ENCODE data around the gene DCTN3.

The DCTN3 gene

GRCh38 chr9:34652602-34653000 is 32.3 kb upstream of the DCTN3 start:
- no peak for TF ChIP-seq CTCF (IDR thresholded peaks at IDR 0.05; ENCODE audit: borderline replicate concordance, insufficient read depth, low read depth, low read length)
- no peak overlapping the region for H3K4me3 ChIP-seq (ENCODE audit: low read depth, low read length)

GRCh38 chr9:34651876-34652601 is 31.7 kb upstream of the DCTN3 start, which contains the start of gene IL11RA:
IL11RA (plus strand) TSS chr9:34652185; CDS start chr9:34655218, 3,033 bp downstream.
- H3K4me3 ChIP-seq (ENCODE audit: low read depth, low read length) = no peak within 1 kb of the TSS
- TF ChIP-seq CTCF (IDR thresholded peaks at IDR 0.05; ENCODE audit: borderline replicate concordance, insufficient read depth, low read depth, low read length) = no peak

- TF ChIP-seq CTCF (IDR thresholded peaks at IDR 0.05; ENCODE audit: borderline replicate concordance, insufficient read depth, low read depth, low read length) = no peak
- no peak overlapping the region for H3K4me3 ChIP-seq (ENCODE audit: low read depth, low read length)
Observed at GRCh38 chr9:34651321-34651720, 31.0 kb upstream of the DCTN3 start.

GRCh38 chr9:34650816-34651215 is 30.5 kb upstream of the DCTN3 start:
- TF ChIP-seq CTCF (IDR thresholded peaks at IDR 0.05; ENCODE audit: borderline replicate concordance, insufficient read depth, low read depth, low read length) = no peak
- H3K4me3 ChIP-seq (ENCODE audit: low read depth, low read length) = no peak overlapping the region

GRCh38 chr9:34648673-34649072 is 28.4 kb upstream of the DCTN3 start:
- no peak overlapping the region for H3K4me3 ChIP-seq (ENCODE audit: low read depth, low read length)

GRCh38 chr9:34647651-34648050 is 27.4 kb upstream of the DCTN3 start:
- no peak for TF ChIP-seq CTCF (IDR thresholded peaks at IDR 0.05; ENCODE audit: borderline replicate concordance, insufficient read depth, low read depth, low read length)
- H3K4me3 ChIP-seq (ENCODE audit: low read depth, low read length) = peak overlapping the region; percentile 99

More at GRCh38 chr9:34648673-34649072, 28.4 kb upstream of the DCTN3 start:
- TF ChIP-seq CTCF (IDR thresholded peaks at IDR 0.05; ENCODE audit: borderline replicate concordance, insufficient read depth, low read depth, low read length) = no peak

GRCh38 chr9:34647084-34647403 is 26.7 kb upstream of the DCTN3 start:
- TF ChIP-seq CTCF (IDR thresholded peaks at IDR 0.05; ENCODE audit: borderline replicate concordance, insufficient read depth, low read depth, low read length) = no peak
- peak overlapping the region; percentile 99 for H3K4me3 ChIP-seq (ENCODE audit: low read depth, low read length)

Measured in GM12875 (cell line).